ENCODE measurements around the gene NAT8. TPM values are rescaled to one million over a fixed set of nuclear protein-coding genes. Genes with fewer than 3 reads are reported as not detected.
"Not testable (repeated sequence)": the region's sequence is repeated elsewhere in the genome, so short reads cannot be mapped to it uniquely, and the experiment has no call there.

Gene NAT8
- total RNA-seq, 4 donors from 2014 or later: not detected

DNA sequence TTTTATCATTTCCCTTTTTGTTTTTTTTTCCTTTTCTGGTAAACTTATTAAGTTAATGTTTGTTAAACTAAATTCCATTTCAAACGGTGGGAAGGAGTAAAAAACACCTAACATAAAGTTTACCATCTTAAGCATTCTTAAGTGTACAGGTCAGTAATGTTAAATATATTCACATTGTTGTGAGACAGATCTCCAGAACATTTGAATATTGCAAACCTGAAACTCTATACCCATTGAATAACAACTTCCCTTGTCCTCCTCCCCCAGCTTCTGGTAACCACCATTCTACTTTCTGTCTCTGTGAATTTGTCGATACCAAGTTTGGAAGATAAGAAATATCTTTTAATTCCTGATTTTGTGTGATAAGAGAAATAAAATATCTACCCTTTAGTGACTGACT is 12.0 kb upstream of the NAT8 start:
- no peak for DNase-seq (ENCODE audit: low spot score)
- no peak for ATAC-seq (ENCODE audit: low FRiP score)
- no peak for TF ChIP-seq CTCF (IDR thresholded peaks at IDR 0.05)

GRCh38 chr2:73652348-73652747 is 10.1 kb upstream of the NAT8 start:
- ATAC-seq (ENCODE audit: low FRiP score): no peak
- DNase-seq (ENCODE audit: low spot score): no peak

GRCh38 chr2:73651591-73652230 is 9.5 kb upstream of the NAT8 start:
- ATAC-seq (ENCODE audit: low FRiP score) (no peak), DNase-seq (ENCODE audit: low spot score) (no peak)
- no peak for TF ChIP-seq CTCF (IDR thresholded peaks at IDR 0.05)

More at GRCh38 chr2:73652348-73652747, 10.1 kb upstream of the NAT8 start:
- TF ChIP-seq CTCF (IDR thresholded peaks at IDR 0.05): no peak

- ATAC-seq (ENCODE audit: low FRiP score); DNase-seq (ENCODE audit: low spot score): not testable (repeated sequence)
Measured at GRCh38 chr2:73647690-73648089, 5.5 kb upstream of the NAT8 start.

- no peak for ATAC-seq (ENCODE audit: low FRiP score)
- no peak for TF ChIP-seq CTCF (IDR thresholded peaks at IDR 0.05)
Measured at GRCh38 chr2:73641767-73642062, 507 bp downstream of the NAT8 start.

GRCh38 chr2:73640946-73641766 is 1.1 kb downstream of the NAT8 start:
- DNase-seq (ENCODE audit: low spot score): no peak
- no peak for ATAC-seq (ENCODE audit: low FRiP score)
- no peak for TF ChIP-seq CTCF (IDR thresholded peaks at IDR 0.05)

More at GRCh38 chr2:73641767-73642062, 507 bp downstream of the NAT8 start:
- DNase-seq (ENCODE audit: low spot score): no peak

DNA sequence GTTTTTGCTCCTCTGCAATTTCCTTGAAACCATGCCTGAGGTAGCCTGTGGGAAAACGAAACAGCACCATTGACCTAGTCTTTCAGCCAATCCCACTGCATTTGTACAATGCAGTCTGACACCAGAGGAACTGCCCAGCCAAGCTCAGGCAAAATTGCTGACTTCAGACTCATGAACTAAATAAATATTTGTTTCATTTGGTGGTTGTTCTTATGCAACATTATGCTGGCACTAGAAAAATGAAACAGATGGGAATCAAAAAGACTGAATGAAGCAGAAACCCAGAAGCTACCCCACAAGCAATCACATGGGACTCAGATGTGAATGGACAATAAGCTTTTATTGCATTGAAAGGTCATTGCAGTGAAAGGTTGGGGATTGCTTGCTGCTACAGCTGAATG is 1.7 kb downstream of the NAT8 start:
- ATAC-seq (ENCODE audit: low FRiP score) (no peak), DNase-seq (ENCODE audit: low spot score) (no peak)
- TF ChIP-seq CTCF (IDR thresholded peaks at IDR 0.05): no peak

Measured in omental fat pad (tissue), 4 donors.